Hepatocyte (in vitro differentiated cells): ENCODE measurements around the gene C14orf119. TPM values are rescaled to one million over a fixed set of nuclear protein-coding genes. Genes with fewer than 3 reads are reported as not detected.
A peak's percentile ranks its signal among the peaks of the same experiment; 100 is the strongest.

ENCODE experiments used
- DNase-seq: peaks from one replicate; pipeline ENCODE4 v3.0.0-alpha.2; 2016; ENCODE audit warnings: low spot score
- H2AFZ ChIP-seq: fragments of 200-600 bp; sonication (generic); 2 replicates; pipeline ENCODE4 v1.6.0; 2016; ENCODE audit warnings: antibody characterized with exemption, mild to moderate bottlenecking
- H3K27ac ChIP-seq: fragments of 200-600 bp; sonication (generic); 2 replicates; pipeline ENCODE4 v1.5.1; 2016; ENCODE audit warnings: mild to moderate bottlenecking
- H3K27me3 ChIP-seq: fragments of 200-600 bp; sonication (generic); 2 replicates; pipeline ENCODE4 v1.6.1; 2016
- H3K36me3 ChIP-seq: fragments of 200-600 bp; sonication (generic); replicated peaks from 2 replicates; pipeline ENCODE4 v1.5.1; 2016; ENCODE audit warnings: low read depth; ENCODE audit not compliant: insufficient read depth
- H3K4me1 ChIP-seq: fragments of 200-600 bp; sonication (generic); 2 replicates; pipeline ENCODE4 v1.5.1; 2016; ENCODE audit warnings: mild to moderate bottlenecking, moderate library complexity; ENCODE audit not compliant: insufficient read depth
- H3K4me2 ChIP-seq: fragments of 200-600 bp; sonication (generic); 2 replicates; pipeline ENCODE4 v1.6.0; 2016
- H3K4me3 ChIP-seq: fragments of 200-600 bp; sonication (generic); 2 replicates; pipeline ENCODE4 v1.5.1; 2016; ENCODE audit warnings: mild to moderate bottlenecking
- H3K79me2 ChIP-seq: fragments of 200-600 bp; sonication (generic); 2 replicates; pipeline ENCODE4 v1.6.0; 2017; ENCODE audit warnings: mild to moderate bottlenecking
- H3K9me2 ChIP-seq: fragments of 200-600 bp; sonication (generic); replicated peaks from 2 replicates; pipeline ENCODE4 v1.6.0; 2017; ENCODE audit warnings: mild to moderate bottlenecking; ENCODE audit not compliant: insufficient read depth
- H3K9me3 ChIP-seq: fragments of 200-600 bp; sonication (generic); 2 replicates; pipeline ENCODE4 v1.5.1; 2016; ENCODE audit warnings: low read depth, mild to moderate bottlenecking
- H4K20me1 ChIP-seq: fragments of 200-600 bp; sonication (generic); 2 replicates; pipeline ENCODE4 v1.6.0; 2016; ENCODE audit warnings: mild to moderate bottlenecking; ENCODE audit not compliant: insufficient read depth, poor library complexity, severe bottlenecking
- EZH2 ChIP-seq: fragments of 200-600 bp; sonication (generic); IDR thresholded peaks from 2 replicates; pipeline ENCODE4 v1.6.1; 2016; ENCODE audit warnings: antibody characterized with exemption, mild to moderate bottlenecking, borderline replicate concordance
- EZH2phosphoT487 ChIP-seq: fragments of 200-600 bp; sonication (generic); IDR thresholded peaks from one replicate; pipeline ENCODE4 v1.6.1; 2018; ENCODE audit warnings: antibody characterized with exemption, mild to moderate bottlenecking, low read depth, moderate library complexity; ENCODE audit not compliant: unreplicated experiment, severe bottlenecking
- WGBS: methylation state at CpG from one replicate; pipeline ENCODE4 v1.1.6; 2016; ENCODE audit warnings: low lambda C conversion rate; ENCODE audit errors: missing lambda C conversion rate; 5-methylcytosine and 5-hydroxymethylcytosine counted together
- polyA plus RNA-seq: library from polyadenylated mRNA; unstranded; fragments of >200 nt; fragmentation: Nextera tagmentation; extraction: Ambion mirVana; gene quantifications from 2 replicates; pipeline ENCODE4 v1.2.1, GENCODE V29; 2016
- total RNA-seq: library from RNA; depleted of rRNA; stranded (reverse); fragments of >200 nt; gene quantifications from 2 replicates; pipeline ENCODE4 v1.2.3, GENCODE V29; 2014
- TF ChIP-seq, protein P1 (sequence below): fragments of 200-600 bp; sonication (generic); IDR thresholded peaks from 2 replicates; pipeline ENCODE4 v1.5.1; 2016; ENCODE audit warnings: antibody characterized with exemption, mild to moderate bottlenecking; ENCODE audit not compliant: poor library complexity

Gene C14orf119
- total and polyA plus RNA-seq, 2 experiments from 2014 or later, result 47.7 to 146 TPM

DNA sequence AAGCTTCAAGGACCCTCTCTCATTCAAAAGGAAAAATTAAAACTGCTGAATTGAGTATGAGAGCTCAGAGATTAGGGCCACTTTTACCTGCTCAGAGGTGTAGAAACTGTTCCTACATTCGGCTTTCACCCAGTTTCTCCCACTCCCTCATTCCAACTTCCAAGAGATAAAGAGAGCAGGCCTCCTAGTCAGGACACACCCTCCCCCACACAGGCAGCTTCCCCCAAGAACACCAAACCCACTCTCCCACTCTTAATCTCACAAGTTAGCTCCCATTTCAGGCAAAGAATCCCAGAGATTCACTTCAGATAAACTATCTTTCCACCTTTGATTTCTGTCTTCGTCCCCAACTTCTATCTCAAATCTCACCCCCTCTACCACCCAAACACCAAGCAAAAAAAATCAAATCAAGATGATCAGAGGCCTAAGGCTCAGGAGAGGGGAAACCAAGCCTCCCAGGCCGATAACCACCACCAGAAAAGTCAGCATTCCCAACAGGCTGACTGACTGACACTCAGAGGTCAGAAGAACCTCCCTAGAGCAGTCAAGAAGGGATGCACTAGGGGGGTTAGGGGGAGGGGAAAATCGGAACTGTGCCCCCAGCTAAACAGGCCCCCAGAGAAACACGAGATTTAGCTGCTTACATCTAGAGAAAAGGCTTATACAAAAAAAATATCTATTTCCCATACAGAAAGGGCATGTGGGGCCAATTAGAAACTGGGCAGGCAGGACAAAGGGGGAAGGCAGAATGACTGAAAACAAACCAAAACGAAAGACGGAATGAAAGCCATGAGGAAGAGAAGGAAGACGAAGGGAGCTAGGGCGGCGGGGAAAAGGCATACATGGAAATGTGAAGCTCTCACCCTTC, 24.8 kb upstream of the C14orf119 start:
- WGBS, result 4% methylated on average over 10 of the region's 10 CpGs
- Histone ChIP-seq H3K4me1 (peaks cover 33% of the 10 kb centered on the region), H3K9me3 (no peaks in the 10 kb centered on the region), H3K9me2 (no peaks in the 10 kb centered on the region), H3K79me2 (peaks cover 84% of the 10 kb centered on the region), H3K27me3 (no peaks in the 10 kb centered on the region), H3K36me3 (no peaks in the 10 kb centered on the region), H2AFZ (peak overlapping the region; percentile 36), H3K4me2 (peak overlapping the region; percentile 92), H3K4me3 (peak overlapping the region; percentile 87), H4K20me1 (peaks cover 25% of the 10 kb centered on the region), H3K27ac (peak overlapping the region; percentile 89)
- TF ChIP-seq EZH2, result no peak
- TF ChIP-seq EZH2phosphoT487, result no peak
- TF ChIP-seq, protein P1, sequence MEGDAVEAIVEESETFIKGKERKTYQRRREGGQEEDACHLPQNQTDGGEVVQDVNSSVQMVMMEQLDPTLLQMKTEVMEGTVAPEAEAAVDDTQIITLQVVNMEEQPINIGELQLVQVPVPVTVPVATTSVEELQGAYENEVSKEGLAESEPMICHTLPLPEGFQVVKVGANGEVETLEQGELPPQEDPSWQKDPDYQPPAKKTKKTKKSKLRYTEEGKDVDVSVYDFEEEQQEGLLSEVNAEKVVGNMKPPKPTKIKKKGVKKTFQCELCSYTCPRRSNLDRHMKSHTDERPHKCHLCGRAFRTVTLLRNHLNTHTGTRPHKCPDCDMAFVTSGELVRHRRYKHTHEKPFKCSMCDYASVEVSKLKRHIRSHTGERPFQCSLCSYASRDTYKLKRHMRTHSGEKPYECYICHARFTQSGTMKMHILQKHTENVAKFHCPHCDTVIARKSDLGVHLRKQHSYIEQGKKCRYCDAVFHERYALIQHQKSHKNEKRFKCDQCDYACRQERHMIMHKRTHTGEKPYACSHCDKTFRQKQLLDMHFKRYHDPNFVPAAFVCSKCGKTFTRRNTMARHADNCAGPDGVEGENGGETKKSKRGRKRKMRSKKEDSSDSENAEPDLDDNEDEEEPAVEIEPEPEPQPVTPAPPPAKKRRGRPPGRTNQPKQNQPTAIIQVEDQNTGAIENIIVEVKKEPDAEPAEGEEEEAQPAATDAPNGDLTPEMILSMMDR, result no peak
- no peak for DNase-seq

GRCh38 chr14:23071244-23071920, 23.9 kb upstream of the C14orf119 start:
- Histone ChIP-seq H2AFZ (peak overlapping the region; percentile 36), H3K4me3 (peak overlapping the region; percentile 87), H3K27ac (peak overlapping the region; percentile 89), H3K9me3 (no peaks in the 10 kb centered on the region), H3K79me2 (peaks cover 77% of the 10 kb centered on the region), H3K4me2 (peak overlapping the region; percentile 92), H3K4me1 (peaks cover 33% of the 10 kb centered on the region), H3K27me3 (no peaks in the 10 kb centered on the region), H4K20me1 (peaks cover 16% of the 10 kb centered on the region), H3K9me2 (no peaks in the 10 kb centered on the region), H3K36me3 (no peaks in the 10 kb centered on the region)
- no peak for TF ChIP-seq EZH2phosphoT487
- no peak for TF ChIP-seq EZH2
- TF ChIP-seq, protein P1, result no peak
- peak; percentile 94 for DNase-seq
- 2% methylated on average over 13 of the region's 14 CpGs for whole genome bisulfite sequencing

DNA sequence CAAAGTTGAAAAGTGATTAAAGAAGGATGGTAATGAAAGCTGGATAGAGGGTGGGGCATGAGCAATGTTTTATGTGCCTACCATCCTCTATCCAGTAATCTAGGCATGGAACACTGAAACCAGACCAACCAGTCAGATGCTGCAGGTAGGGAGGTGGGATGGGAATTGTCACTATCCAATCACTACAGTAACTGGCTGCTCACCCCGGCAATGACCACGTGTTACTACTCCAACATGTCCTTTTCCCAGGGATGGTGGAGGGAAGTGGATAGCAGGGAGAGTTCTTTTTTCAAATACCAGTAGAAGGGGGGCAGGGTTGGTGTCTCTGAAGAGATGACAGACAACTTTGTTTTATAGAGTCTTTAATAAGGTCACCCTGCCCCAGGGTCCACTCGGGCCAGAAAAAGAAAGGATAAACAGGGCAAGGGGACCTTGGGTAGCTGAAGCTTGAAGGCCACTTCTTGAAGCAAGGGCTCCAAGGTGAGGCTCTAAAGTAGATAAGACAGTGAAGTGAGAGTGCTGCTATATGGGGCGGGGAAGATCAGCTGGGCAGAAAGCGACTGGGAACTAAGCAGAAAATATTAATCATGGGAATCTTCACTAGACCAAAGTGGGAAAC, 23.3 kb upstream of the C14orf119 start:
- Histone ChIP-seq H3K9me2 (no peaks in the 10 kb centered on the region), H3K36me3 (no peaks in the 10 kb centered on the region), H4K20me1 (peaks cover 10% of the 10 kb centered on the region), H3K9me3 (no peaks in the 10 kb centered on the region), H2AFZ (no peak overlapping the region), H3K4me1 (peaks cover 33% of the 10 kb centered on the region), H3K4me2 (peak overlapping the region; percentile 92), H3K4me3 (no peak overlapping the region), H3K27me3 (no peaks in the 10 kb centered on the region), H3K27ac (peak overlapping the region; percentile 89), H3K79me2 (peaks cover 74% of the 10 kb centered on the region)
- 36% methylated on average over 5 of the region's 5 CpGs for WGBS
- peak; percentile 49 for DNase-seq
- TF ChIP-seq, protein P1, result no peak
- TF ChIP-seq EZH2 (no peak), EZH2phosphoT487 (no peak)
